ENCODE measurements around the gene MRPS6.

DNA sequence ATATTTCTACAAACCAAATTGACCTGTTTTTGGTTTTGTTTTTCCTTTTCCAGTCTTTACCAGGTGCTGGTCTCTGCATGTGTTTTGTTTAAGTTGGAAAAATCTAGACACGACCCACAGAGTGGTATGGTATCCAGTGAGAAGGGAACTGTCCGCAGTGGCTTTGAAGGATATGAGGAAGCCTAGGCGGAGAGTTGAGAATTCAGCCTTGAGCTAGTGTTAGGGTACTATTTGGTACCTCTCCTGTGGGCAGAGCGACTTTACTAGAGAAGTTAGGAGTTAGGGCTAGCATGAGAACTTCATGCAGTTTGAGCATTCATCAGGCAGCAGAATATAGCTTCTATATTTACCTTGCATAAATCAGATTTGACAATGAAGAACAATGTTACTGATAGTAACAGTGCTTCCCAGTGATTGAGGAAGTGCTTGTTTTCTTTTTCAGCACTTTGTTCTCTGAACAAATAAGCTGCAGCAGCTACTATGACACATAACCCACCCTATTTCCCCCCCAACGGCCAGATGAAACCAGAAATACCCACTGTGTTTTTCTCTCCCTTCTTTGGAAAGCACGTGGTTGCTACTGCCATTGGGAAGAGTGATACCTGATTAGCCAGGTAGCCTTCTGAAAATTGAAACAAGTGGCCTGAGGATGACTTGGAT, 19.0 kb downstream of the MRPS6 start:
- TF ChIP-seq, protein P1, sequence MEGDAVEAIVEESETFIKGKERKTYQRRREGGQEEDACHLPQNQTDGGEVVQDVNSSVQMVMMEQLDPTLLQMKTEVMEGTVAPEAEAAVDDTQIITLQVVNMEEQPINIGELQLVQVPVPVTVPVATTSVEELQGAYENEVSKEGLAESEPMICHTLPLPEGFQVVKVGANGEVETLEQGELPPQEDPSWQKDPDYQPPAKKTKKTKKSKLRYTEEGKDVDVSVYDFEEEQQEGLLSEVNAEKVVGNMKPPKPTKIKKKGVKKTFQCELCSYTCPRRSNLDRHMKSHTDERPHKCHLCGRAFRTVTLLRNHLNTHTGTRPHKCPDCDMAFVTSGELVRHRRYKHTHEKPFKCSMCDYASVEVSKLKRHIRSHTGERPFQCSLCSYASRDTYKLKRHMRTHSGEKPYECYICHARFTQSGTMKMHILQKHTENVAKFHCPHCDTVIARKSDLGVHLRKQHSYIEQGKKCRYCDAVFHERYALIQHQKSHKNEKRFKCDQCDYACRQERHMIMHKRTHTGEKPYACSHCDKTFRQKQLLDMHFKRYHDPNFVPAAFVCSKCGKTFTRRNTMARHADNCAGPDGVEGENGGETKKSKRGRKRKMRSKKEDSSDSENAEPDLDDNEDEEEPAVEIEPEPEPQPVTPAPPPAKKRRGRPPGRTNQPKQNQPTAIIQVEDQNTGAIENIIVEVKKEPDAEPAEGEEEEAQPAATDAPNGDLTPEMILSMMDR (IDR thresholded peaks at IDR 0.05 in 8 of 11, conservative IDR thresholded peaks at IDR 0.05 in 3 of 11) = no peak
- TF ChIP-seq POLR2A (IDR thresholded peaks at IDR 0.05) (no peak), POLR2AphosphoS5 (IDR thresholded peaks at IDR 0.05) (no peak)

Measured in spleen (tissue), 7 donors.